Spinal cord (tissue), 10 donors: ENCODE results near the gene ATP6V0C. TPM values are rescaled to one million over a fixed set of nuclear protein-coding genes. Genes with fewer than 3 reads are reported as not detected.
A peak's percentile ranks its signal among the peaks of the same experiment; 100 is the strongest.

Experiments
- DNase-seq, 6 donors: peaks; one replicate each; pipeline versions ENCODE4 v3.0.0 to v3.0.0-alpha.2; 2013 to 2015; ENCODE audit warnings: low spot score in 6 of 6, low read depth in 4 of 6
- H3K27ac ChIP-seq: one replicate; pipeline ENCODE4 v1.5.1; 2013; ENCODE audit warnings: low read depth, low read length, control low read depth
- H3K27me3 ChIP-seq: one replicate; pipeline ENCODE4 v1.6.1; 2013; ENCODE audit warnings: low read length; ENCODE audit not compliant: control insufficient read depth, insufficient read depth
- H3K36me3 ChIP-seq: one replicate; pipeline ENCODE4 v1.6.1; 2013; ENCODE audit warnings: low read length; ENCODE audit not compliant: control insufficient read depth, insufficient read depth
- H3K4me1 ChIP-seq: one replicate; pipeline ENCODE4 v1.6.1; 2013; ENCODE audit warnings: low read length; ENCODE audit not compliant: control insufficient read depth, insufficient read depth
- H3K4me3 ChIP-seq: one replicate; pipeline ENCODE4 v1.5.1; 2013; ENCODE audit warnings: low read depth, low read length, control low read depth
- H3K9me3 ChIP-seq: one replicate; pipeline ENCODE4 v1.6.1; 2013; ENCODE audit warnings: low read length; ENCODE audit not compliant: control insufficient read depth, insufficient read depth
- WGBS: methylation state at CpG from one replicate; pipeline ENCODE4 v1.1.5; 2013; ENCODE audit warnings: missing lambda C conversion rate; ENCODE audit not compliant: insufficient coverage; 5-methylcytosine and 5-hydroxymethylcytosine counted together
- long read RNA-seq, 4 donors: transcript quantifications; one replicate each; lab custom pipeline, GENCODE V29; 2026
- polyA plus RNA-seq, 2 donors: library from polyadenylated mRNA; unstranded; fragments of 120-200 nt; gene quantifications; one replicate each; pipeline ENCODE4 v1.2.1, GENCODE V29; 2013; ENCODE audit not compliant: insufficient read length in 2 of 2
- total RNA-seq, 2 donors: library from RNA; depleted of rRNA in 1 of 2; stranded (reverse); fragments of 120-200 nt in 1 of 2; fragments of >200 nt in 1 of 2; gene quantifications; one replicate each; pipeline versions ENCODE4 v1.2.3 to v1.2.4, GENCODE V29; 2013 to 2014
- donor health status: healthy.

The ATP6V0C gene
- total RNA-seq (10 to 100 TPM; 42.6 to 47.9 TPM), polyA plus RNA-seq (100 to 1,000 TPM; 642 to 659 TPM)
- long read RNA-seq, donor 1, transcript ATP6V0C-201 (3 exons, 1,175 nt) = major isoform, 311 of 352 reads
- long read RNA-seq, donor 1, transcript ATP6V0C-202 (2 exons, 1,081 nt) = minor isoform, 26 of 352 reads
- long read RNA-seq, donor 1, partial matches to known transcripts = 10 of 352 reads
- long read RNA-seq, donor 1, other reads (novel, unspliced or antisense) = 0 of 352 reads
- long read RNA-seq, donor 2, transcript ATP6V0C-202 (2 exons, 1,081 nt) = minor isoform, 30 of 244 reads
- long read RNA-seq, donor 2, transcript ATP6V0C-201 (3 exons, 1,175 nt) = major isoform, 193 of 244 reads
- long read RNA-seq, donor 2, partial matches to known transcripts = 18 of 244 reads
- long read RNA-seq, donor 2, other reads (novel, unspliced or antisense) = 0 of 244 reads
- long read RNA-seq, donor 3, transcript ATP6V0C-201 (3 exons, 1,175 nt) = major isoform, 227 of 290 reads
- long read RNA-seq, donor 3, transcript ATP6V0C-202 (2 exons, 1,081 nt) = minor isoform, 44 of 290 reads
- long read RNA-seq, donor 3, partial matches to known transcripts = 12 of 290 reads
- long read RNA-seq, donor 3, other reads (novel, unspliced or antisense) = 6 of 290 reads
- long read RNA-seq, donor 4, transcript ATP6V0C-201 (3 exons, 1,175 nt) = major isoform, 92 of 100 reads
- long read RNA-seq, donor 4, transcript ATP6V0C-202 (2 exons, 1,081 nt) = minor isoform, 8 of 100 reads
- long read RNA-seq, donor 4, partial matches to known transcripts = 0 of 100 reads
- long read RNA-seq, donor 4, other reads (novel, unspliced or antisense) = 0 of 100 reads

GRCh38 chr16:2513405-2514332 lies at the start of gene ATP6V0C:
Gene ATP6V0C, plus strand, starts transcription at chr16:2513952. Its CDS starts 152 bp downstream, at chr16:2514104.
- H3K4me1 ChIP-seq = peaks cover 64% of the 10 kb centered on the region
- WGBS = under 1% methylated on average over 120 of the region's 122 CpGs

GRCh38 chr16:2464333-2464732 lies 49.4 kb upstream of the ATP6V0C start:
- DNase-seq = no peak
- no peak overlapping the region for H3K4me3 ChIP-seq
- no peaks in the 10 kb centered on the region for H3K27me3 ChIP-seq
- peaks cover 41% of the 10 kb centered on the region for H3K4me1 ChIP-seq
- no peaks in the 10 kb centered on the region for H3K9me3 ChIP-seq
- H3K36me3 ChIP-seq = peaks cover 36% of the 10 kb centered on the region
- no peak overlapping the region for H3K27ac ChIP-seq
- WGBS = 92% methylated on average over 12 of the region's 12 CpGs

More at GRCh38 chr16:2513405-2514332, at the start of gene ATP6V0C:
- H3K36me3 ChIP-seq = peaks cover 33% of the 10 kb centered on the region
- peak within 1 kb of the TSS; percentile 78 for H3K4me3 ChIP-seq
- no peaks in the 10 kb centered on the region for H3K27me3 ChIP-seq
- H3K9me3 ChIP-seq = no peaks in the 10 kb centered on the region
- peak within 1 kb of the TSS; percentile 79 for H3K27ac ChIP-seq
- DNase-seq = peak; percentile 68 to 97 (median 82)

GRCh38 chr16:2465653-2466415 lies 47.9 kb upstream of the ATP6V0C start:
- WGBS = 77% methylated on average over 12 of the region's 12 CpGs
- peak in 1 of 6 donors; percentile 7 for DNase-seq
- Histone ChIP-seq H3K4me1 (peaks cover 44% of the 10 kb centered on the region), H3K27ac (no peak overlapping the region), H3K9me3 (no peaks in the 10 kb centered on the region), H3K36me3 (peaks cover 35% of the 10 kb centered on the region), H3K27me3 (no peaks in the 10 kb centered on the region), H3K4me3 (no peak overlapping the region)

GRCh38 chr16:2466667-2467527 lies 46.9 kb upstream of the ATP6V0C start:
- Histone ChIP-seq H3K4me3 (peak overlapping the region; percentile 2), H3K4me1 (peaks cover 43% of the 10 kb centered on the region), H3K9me3 (no peaks in the 10 kb centered on the region), H3K36me3 (peaks cover 24% of the 10 kb centered on the region), H3K27me3 (no peaks in the 10 kb centered on the region), H3K27ac (peak overlapping the region; percentile 64)
- no peak for DNase-seq
- 84% methylated on average over 25 of the region's 29 CpGs for WGBS

- DNase-seq = peak in 2 of 6 donors; percentile 89
- Histone ChIP-seq H3K36me3 (peaks cover 23% of the 10 kb centered on the region), H3K27ac (peak overlapping the region; percentile 64), H3K27me3 (no peaks in the 10 kb centered on the region), H3K4me1 (peaks cover 51% of the 10 kb centered on the region), H3K4me3 (peak overlapping the region; percentile 27), H3K9me3 (no peaks in the 10 kb centered on the region)
- under 1% methylated on average over 79 of the region's 80 CpGs for WGBS
Measured at GRCh38 chr16:2467528-2468232, 46.1 kb upstream of the ATP6V0C start.

- Histone ChIP-seq H3K27ac (no peak overlapping the region), H3K36me3 (peaks cover 25% of the 10 kb centered on the region), H3K27me3 (no peaks in the 10 kb centered on the region), H3K9me3 (no peaks in the 10 kb centered on the region), H3K4me3 (peak overlapping the region; percentile 27), H3K4me1 (peaks cover 57% of the 10 kb centered on the region)
- 1% methylated on average over 36 of the region's 38 CpGs for WGBS
- DNase-seq = peak in 2 of 6 donors; percentile 58 to 59
Measured at GRCh38 chr16:2468233-2468724, 45.5 kb upstream of the ATP6V0C start.

GRCh38 chr16:2468725-2469398 lies 44.9 kb upstream of the ATP6V0C start:
- peaks cover 60% of the 10 kb centered on the region for H3K4me1 ChIP-seq
- DNase-seq = peak in 2 of 6 donors; percentile 72 to 74
- peak overlapping the region; percentile 27 for H3K4me3 ChIP-seq
- H3K9me3 ChIP-seq = no peaks in the 10 kb centered on the region
- peak overlapping the region; percentile 73 for H3K27ac ChIP-seq
- WGBS = 8% methylated on average over 8 of the region's 14 CpGs
- H3K27me3 ChIP-seq = no peaks in the 10 kb centered on the region
- peaks cover 23% of the 10 kb centered on the region for H3K36me3 ChIP-seq
